ENCODE measurements around the gene KDM3B. TPM values are rescaled to one million over a fixed set of nuclear protein-coding genes. Genes with fewer than 3 reads are reported as not detected.

Gene KDM3B
- total RNA-seq, 2 donors from 2014 or later, result 98.2 to 104 TPM

DNA sequence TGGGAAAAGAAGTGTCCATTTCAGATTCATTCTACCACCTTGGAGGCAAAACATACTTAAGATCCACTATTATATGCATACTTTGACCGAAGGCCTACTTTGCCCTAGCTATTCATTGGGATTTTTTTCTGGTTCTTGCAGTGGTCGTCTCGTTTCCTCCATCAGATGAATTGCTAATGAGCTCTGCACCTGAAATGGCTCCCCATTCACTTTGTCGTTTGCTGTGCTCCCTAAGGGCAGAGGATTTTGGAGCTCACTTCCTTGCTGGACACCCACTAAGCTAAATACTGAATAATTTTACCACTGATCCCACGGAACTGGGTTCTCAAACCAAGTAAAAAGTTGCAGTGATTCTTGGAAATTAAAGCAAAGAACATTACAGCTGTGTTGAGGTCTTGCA, 1.9 kb downstream of the KDM3B start:
- peaks cover 10% of the 10 kb centered on the region for H3K9me3 Mint-ChIP-seq
- Histone ChIP-seq H3K27me3 (ENCODE audit: control insufficient read depth, insufficient read depth, low read length, poor library complexity, severe bottlenecking) (no peaks in the 10 kb centered on the region), H3K36me3 (ENCODE audit: control insufficient read depth, insufficient read depth, low read length) (peaks cover 10% of the 10 kb centered on the region), H3K27ac (ENCODE audit: low read depth, low read length) (no peak overlapping the region), H3K9ac (ENCODE audit: extremely low read depth, low read length, poor library complexity, severe bottlenecking) (peak overlapping the region; percentile 90), H3K4me3 (ENCODE audit: low read length) (peak overlapping the region; percentile 93), H3K4me1 (ENCODE audit: control insufficient read depth, insufficient read depth, low read length) (no peaks in the 10 kb centered on the region), H3K9me3 (ENCODE audit: control insufficient read depth, low read length) (peaks cover 6% of the 10 kb centered on the region)
- TF ChIP-seq, protein P1, sequence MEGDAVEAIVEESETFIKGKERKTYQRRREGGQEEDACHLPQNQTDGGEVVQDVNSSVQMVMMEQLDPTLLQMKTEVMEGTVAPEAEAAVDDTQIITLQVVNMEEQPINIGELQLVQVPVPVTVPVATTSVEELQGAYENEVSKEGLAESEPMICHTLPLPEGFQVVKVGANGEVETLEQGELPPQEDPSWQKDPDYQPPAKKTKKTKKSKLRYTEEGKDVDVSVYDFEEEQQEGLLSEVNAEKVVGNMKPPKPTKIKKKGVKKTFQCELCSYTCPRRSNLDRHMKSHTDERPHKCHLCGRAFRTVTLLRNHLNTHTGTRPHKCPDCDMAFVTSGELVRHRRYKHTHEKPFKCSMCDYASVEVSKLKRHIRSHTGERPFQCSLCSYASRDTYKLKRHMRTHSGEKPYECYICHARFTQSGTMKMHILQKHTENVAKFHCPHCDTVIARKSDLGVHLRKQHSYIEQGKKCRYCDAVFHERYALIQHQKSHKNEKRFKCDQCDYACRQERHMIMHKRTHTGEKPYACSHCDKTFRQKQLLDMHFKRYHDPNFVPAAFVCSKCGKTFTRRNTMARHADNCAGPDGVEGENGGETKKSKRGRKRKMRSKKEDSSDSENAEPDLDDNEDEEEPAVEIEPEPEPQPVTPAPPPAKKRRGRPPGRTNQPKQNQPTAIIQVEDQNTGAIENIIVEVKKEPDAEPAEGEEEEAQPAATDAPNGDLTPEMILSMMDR (conservative IDR thresholded peaks at IDR 0.05), result no peak
- H3K36me3 Mint-ChIP-seq (ENCODE audit: low read depth), result peaks cover 19% of the 10 kb centered on the region
- H3K4me3 Mint-ChIP-seq, result peak overlapping the region; percentile 89
- peak; percentile 43 for DNase-seq
- H3K27me3 Mint-ChIP-seq (ENCODE audit: insufficient read depth), result no peaks in the 10 kb centered on the region
- H3K4me1 Mint-ChIP-seq, result peaks cover 23% of the 10 kb centered on the region
- 20 to 32% methylated on average over 5 of the region's 5 CpGs for WGBS, 2 experiments (ENCODE audit: insufficient coverage in 1 of 2, insufficient read length in 1 of 2)
- H3K27ac Mint-ChIP-seq, result peak overlapping the region; percentile 92

DNA sequence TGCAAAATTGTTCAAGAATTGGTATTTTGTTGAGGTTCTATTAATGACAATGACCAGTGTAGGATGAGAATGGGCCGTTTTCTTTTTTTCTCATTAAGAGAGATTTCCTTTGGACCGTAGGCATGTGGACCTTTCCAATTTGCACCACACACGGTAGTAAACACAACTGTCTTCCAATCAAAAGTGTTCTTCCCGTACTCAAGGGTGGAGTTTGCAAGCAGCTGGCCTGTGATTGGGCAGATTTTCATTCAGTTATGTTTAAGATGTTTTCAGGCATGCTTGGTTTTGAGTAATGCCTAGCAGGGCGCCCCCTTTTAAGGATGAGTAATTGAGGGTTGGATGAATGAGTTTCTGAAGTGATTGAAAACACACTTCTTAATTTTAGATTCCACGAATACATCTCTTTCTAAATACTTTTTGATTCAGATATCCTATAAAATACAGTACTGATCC, 2.5 kb downstream of the KDM3B start:
- H3K4me3 Mint-ChIP-seq, result peak overlapping the region; percentile 89
- no peaks in the 10 kb centered on the region for H3K27me3 Mint-ChIP-seq (ENCODE audit: insufficient read depth)
- peak overlapping the region; percentile 92 for H3K27ac Mint-ChIP-seq
- Histone ChIP-seq H3K9me3 (ENCODE audit: control insufficient read depth, low read length) (peaks cover 6% of the 10 kb centered on the region), H3K4me3 (ENCODE audit: low read length) (peak overlapping the region; percentile 93), H3K36me3 (ENCODE audit: control insufficient read depth, insufficient read depth, low read length) (peaks cover 6% of the 10 kb centered on the region), H3K27me3 (ENCODE audit: control insufficient read depth, insufficient read depth, low read length, poor library complexity, severe bottlenecking) (no peaks in the 10 kb centered on the region), H3K9ac (ENCODE audit: extremely low read depth, low read length, poor library complexity, severe bottlenecking) (no peak overlapping the region), H3K27ac (ENCODE audit: low read depth, low read length) (no peak overlapping the region), H3K4me1 (ENCODE audit: control insufficient read depth, insufficient read depth, low read length) (no peaks in the 10 kb centered on the region)
- H3K9me3 Mint-ChIP-seq, result peaks cover 10% of the 10 kb centered on the region
- peaks cover 17% of the 10 kb centered on the region for H3K36me3 Mint-ChIP-seq (ENCODE audit: low read depth)
- WGBS, 2 experiments (ENCODE audit: insufficient coverage in 1 of 2, insufficient read length in 1 of 2), result 10 to 40% methylated on average over 2 to 6 of the region's 6 CpGs
- peaks cover 23% of the 10 kb centered on the region for H3K4me1 Mint-ChIP-seq
- TF ChIP-seq, protein P1 (conservative IDR thresholded peaks at IDR 0.05), result peak; percentile 13
- peak; percentile 78 for DNase-seq

DNA sequence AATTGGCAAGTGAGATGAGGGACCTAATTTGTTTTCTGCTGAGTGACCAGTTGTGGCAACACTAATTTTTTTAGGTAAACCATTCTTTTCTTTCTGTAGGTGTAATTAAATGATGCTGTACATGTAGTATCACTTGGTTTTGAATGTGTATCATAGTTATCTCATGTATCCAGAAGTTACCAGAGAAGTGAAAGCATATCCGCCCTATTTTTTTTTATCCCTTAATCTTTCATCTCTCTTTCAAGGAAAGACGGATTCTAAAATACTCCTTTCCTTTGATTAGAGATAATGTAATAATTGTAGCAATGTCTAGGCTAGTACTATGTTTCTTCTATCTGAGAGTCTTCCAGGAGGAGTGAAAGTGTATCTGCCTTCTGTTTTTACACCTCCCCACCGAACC, 7.1 kb downstream of the KDM3B start:
- Mint-ChIP-seq H3K27ac (no peak overlapping the region), H3K4me3 (no peak overlapping the region), H3K4me1 (peaks cover 12% of the 10 kb centered on the region), H3K36me3 (ENCODE audit: low read depth) (peaks cover 2% of the 10 kb centered on the region), H3K9me3 (no peaks in the 10 kb centered on the region), H3K27me3 (ENCODE audit: insufficient read depth) (no peaks in the 10 kb centered on the region)
- Histone ChIP-seq H3K4me1 (ENCODE audit: control insufficient read depth, insufficient read depth, low read length) (no peaks in the 10 kb centered on the region), H3K4me3 (ENCODE audit: low read length) (no peak overlapping the region), H3K9me3 (ENCODE audit: control insufficient read depth, low read length) (no peaks in the 10 kb centered on the region), H3K27ac (ENCODE audit: low read depth, low read length) (no peak overlapping the region), H3K36me3 (ENCODE audit: control insufficient read depth, insufficient read depth, low read length) (peaks cover 3% of the 10 kb centered on the region), H3K27me3 (ENCODE audit: control insufficient read depth, insufficient read depth, low read length, poor library complexity, severe bottlenecking) (no peaks in the 10 kb centered on the region), H3K9ac (ENCODE audit: extremely low read depth, low read length, poor library complexity, severe bottlenecking) (no peak overlapping the region)
- WGBS, 2 experiments (ENCODE audit: insufficient coverage in 1 of 2, insufficient read length in 1 of 2), result no CpG with 5 or more reads among the region's 3 CpGs
- TF ChIP-seq, protein P1 (conservative IDR thresholded peaks at IDR 0.05), result no peak
- DNase-seq, result no peak

Data from endodermal cell (in vitro differentiated cells).